Measurements from ENCODE around the gene PTGR3.

PTGR3 gene

GRCh38 chr18:75235896-75236295, 27.0 kb upstream of the PTGR3 start:
- DNase-seq (ENCODE audit: low read depth): no peak

- DNase-seq (ENCODE audit: low read depth): no peak
Measured at GRCh38 chr18:75234901-75235300, 26.0 kb upstream of the PTGR3 start.

GRCh38 chr18:75231053-75231406, 22.1 kb upstream of the PTGR3 start:
- no peak for DNase-seq (ENCODE audit: low read depth)

- no peak for DNase-seq (ENCODE audit: low read depth)
Measured at GRCh38 chr18:75230163-75231052, 21.5 kb upstream of the PTGR3 start.

- no peak for DNase-seq (ENCODE audit: low read depth)
Measured at GRCh38 chr18:75229437-75229836, 20.5 kb upstream of the PTGR3 start.

GRCh38 chr18:75228967-75229366, 20.0 kb upstream of the PTGR3 start:
- DNase-seq (ENCODE audit: low read depth): no peak

- no peak for DNase-seq (ENCODE audit: low read depth)
Measured at GRCh38 chr18:75227535-75228296, 18.8 kb upstream of the PTGR3 start.

- peak; percentile 5 for DNase-seq (ENCODE audit: low read depth)
Measured at GRCh38 chr18:75226956-75227316, 18.0 kb upstream of the PTGR3 start.

- DNase-seq (ENCODE audit: low read depth): peak; percentile 33
Measured at GRCh38 chr18:75226286-75226955, 17.5 kb upstream of the PTGR3 start.

- peak; percentile 31 for DNase-seq (ENCODE audit: low read depth)
Measured at GRCh38 chr18:75223687-75224347, 14.9 kb upstream of the PTGR3 start.

- peak; percentile 19 for DNase-seq (ENCODE audit: low read depth)
Measured at GRCh38 chr18:75222407-75222806, 13.5 kb upstream of the PTGR3 start.

GRCh38 chr18:75221897-75222296, 13.0 kb upstream of the PTGR3 start:
- DNase-seq (ENCODE audit: low read depth): peak; percentile 75

GRCh38 chr18:75221397-75221796, 12.5 kb upstream of the PTGR3 start:
- DNase-seq (ENCODE audit: low read depth): peak; percentile 69

GRCh38 chr18:75220551-75221355, 11.8 kb upstream of the PTGR3 start:
- peak; percentile 45 for DNase-seq (ENCODE audit: low read depth)

GRCh38 chr18:75219745-75220375, 10.9 kb upstream of the PTGR3 start:
- peak; percentile 29 for DNase-seq (ENCODE audit: low read depth)

- DNase-seq (ENCODE audit: low read depth): peak; percentile 6
Measured at GRCh38 chr18:75218065-75218923, 9.4 kb upstream of the PTGR3 start.

GRCh38 chr18:75216911-75217689, 8.2 kb upstream of the PTGR3 start:
- peak; percentile 40 for DNase-seq (ENCODE audit: low read depth)

- DNase-seq (ENCODE audit: low read depth): peak; percentile 64
Measured at GRCh38 chr18:75216212-75216910, 7.4 kb upstream of the PTGR3 start.
